Endothelial cell (in vitro differentiated cells): Measurements from ENCODE around the gene CHMP4B. TPM values are rescaled to one million over a fixed set of nuclear protein-coding genes. Genes with fewer than 3 reads are reported as not detected.

Experiments used
- DNase-seq: peaks from one replicate; pipeline ENCODE4 v3.0.0; 2021; ENCODE audit warnings: low spot score
- H3K27ac Mint-ChIP-seq: one replicate; pipeline ENCODE4 v1.8.0; 2021; ENCODE audit warnings: mixed read lengths, inconsistent platforms; ENCODE audit not compliant: unreplicated experiment
- H3K27me3 Mint-ChIP-seq: one replicate; pipeline ENCODE4 v1.8.0; 2021; ENCODE audit warnings: mild to moderate bottlenecking, moderate library complexity, mixed read lengths, inconsistent platforms; ENCODE audit not compliant: unreplicated experiment
- H3K36me3 Mint-ChIP-seq: one replicate; pipeline ENCODE4 v1.8.0; 2021; ENCODE audit warnings: mild to moderate bottlenecking, low read depth, mixed read lengths, inconsistent platforms; ENCODE audit not compliant: unreplicated experiment
- H3K4me1 Mint-ChIP-seq: one replicate; pipeline ENCODE4 v1.8.0; 2021; ENCODE audit warnings: mild to moderate bottlenecking, mixed read lengths, inconsistent platforms; ENCODE audit not compliant: unreplicated experiment
- H3K4me3 Mint-ChIP-seq: one replicate; pipeline ENCODE4 v1.8.0; 2021; ENCODE audit warnings: mild to moderate bottlenecking, mixed read lengths, inconsistent platforms; ENCODE audit not compliant: unreplicated experiment
- H3K9me3 Mint-ChIP-seq: one replicate; pipeline ENCODE4 v1.8.0; 2021; ENCODE audit warnings: mixed read lengths, inconsistent platforms; ENCODE audit not compliant: unreplicated experiment
- total RNA-seq: library from RNA; stranded (reverse); fragmentation: NEBNext Ultra II Directional; extraction: Animal tissue kit (Norgen Biotek cat#: 25700); gene quantifications from one replicate; pipeline ENCODE4 v1.2.1, GENCODE V29; 2021; ENCODE audit not compliant: unreplicated experiment
- TF ChIP-seq, protein P1 (sequence below): fragments of 200-600 bp; sonication (generic); IDR thresholded peaks from one replicate; pipeline ENCODE4 v1.5.0; 2021; ENCODE audit warnings: antibody characterized with exemption; ENCODE audit not compliant: unreplicated experiment

The CHMP4B gene
- total RNA-seq, 1 donor from 2014 or later: 117 TPM

DNA sequence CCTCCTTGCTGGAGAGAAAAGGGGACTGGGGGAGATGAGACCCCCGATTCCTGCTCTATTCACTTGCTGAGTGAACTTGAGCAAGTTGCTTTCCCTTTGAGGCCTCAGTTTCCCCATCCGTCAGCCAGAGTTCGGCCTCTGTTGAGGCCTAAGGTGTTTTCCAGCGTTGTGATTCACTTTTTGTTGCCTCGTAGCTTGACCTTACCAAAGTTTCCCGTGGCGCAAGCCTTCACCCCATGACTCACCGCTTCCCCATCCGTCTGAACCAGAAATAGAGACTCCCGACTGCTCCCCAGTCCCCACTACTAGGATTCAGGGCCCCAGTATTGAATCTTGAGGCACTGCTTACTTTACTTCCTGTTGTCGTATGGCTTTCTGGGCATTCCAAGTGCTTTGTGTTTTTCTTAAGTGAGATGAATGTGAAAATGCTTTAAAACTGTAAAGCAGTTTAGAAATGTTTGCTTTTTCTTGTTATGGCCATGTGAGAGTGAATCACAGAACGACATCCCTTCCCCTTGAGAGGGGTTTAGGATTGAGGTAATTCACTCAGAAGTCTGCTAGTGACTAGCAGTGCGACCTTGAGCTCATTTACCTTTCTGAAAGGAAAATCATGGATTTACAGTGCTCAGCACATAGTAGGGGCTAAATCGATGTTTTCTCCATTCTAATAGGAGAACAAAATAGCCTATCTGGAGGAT lies 1.2 kb downstream of the CHMP4B start:
- TF ChIP-seq, protein P1, sequence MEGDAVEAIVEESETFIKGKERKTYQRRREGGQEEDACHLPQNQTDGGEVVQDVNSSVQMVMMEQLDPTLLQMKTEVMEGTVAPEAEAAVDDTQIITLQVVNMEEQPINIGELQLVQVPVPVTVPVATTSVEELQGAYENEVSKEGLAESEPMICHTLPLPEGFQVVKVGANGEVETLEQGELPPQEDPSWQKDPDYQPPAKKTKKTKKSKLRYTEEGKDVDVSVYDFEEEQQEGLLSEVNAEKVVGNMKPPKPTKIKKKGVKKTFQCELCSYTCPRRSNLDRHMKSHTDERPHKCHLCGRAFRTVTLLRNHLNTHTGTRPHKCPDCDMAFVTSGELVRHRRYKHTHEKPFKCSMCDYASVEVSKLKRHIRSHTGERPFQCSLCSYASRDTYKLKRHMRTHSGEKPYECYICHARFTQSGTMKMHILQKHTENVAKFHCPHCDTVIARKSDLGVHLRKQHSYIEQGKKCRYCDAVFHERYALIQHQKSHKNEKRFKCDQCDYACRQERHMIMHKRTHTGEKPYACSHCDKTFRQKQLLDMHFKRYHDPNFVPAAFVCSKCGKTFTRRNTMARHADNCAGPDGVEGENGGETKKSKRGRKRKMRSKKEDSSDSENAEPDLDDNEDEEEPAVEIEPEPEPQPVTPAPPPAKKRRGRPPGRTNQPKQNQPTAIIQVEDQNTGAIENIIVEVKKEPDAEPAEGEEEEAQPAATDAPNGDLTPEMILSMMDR: no peak
- Mint-ChIP-seq H3K36me3 (peaks cover 9% of the 10 kb centered on the region), H3K4me1 (peaks cover 32% of the 10 kb centered on the region), H3K4me3 (peak overlapping the region; percentile 99), H3K27me3 (peaks cover 15% of the 10 kb centered on the region), H3K9me3 (no peaks in the 10 kb centered on the region), H3K27ac (peak overlapping the region; percentile 94)
- DNase-seq: no peak

GRCh38 chr20:33812908-33813462 lies 1.8 kb downstream of the CHMP4B start:
- Mint-ChIP-seq H3K4me3 (peak overlapping the region; percentile 99), H3K27ac (peak overlapping the region; percentile 94), H3K36me3 (peaks cover 9% of the 10 kb centered on the region), H3K9me3 (no peaks in the 10 kb centered on the region), H3K4me1 (peaks cover 36% of the 10 kb centered on the region), H3K27me3 (peaks cover 15% of the 10 kb centered on the region)
- DNase-seq: no peak
- TF ChIP-seq, protein P1: no peak

DNA sequence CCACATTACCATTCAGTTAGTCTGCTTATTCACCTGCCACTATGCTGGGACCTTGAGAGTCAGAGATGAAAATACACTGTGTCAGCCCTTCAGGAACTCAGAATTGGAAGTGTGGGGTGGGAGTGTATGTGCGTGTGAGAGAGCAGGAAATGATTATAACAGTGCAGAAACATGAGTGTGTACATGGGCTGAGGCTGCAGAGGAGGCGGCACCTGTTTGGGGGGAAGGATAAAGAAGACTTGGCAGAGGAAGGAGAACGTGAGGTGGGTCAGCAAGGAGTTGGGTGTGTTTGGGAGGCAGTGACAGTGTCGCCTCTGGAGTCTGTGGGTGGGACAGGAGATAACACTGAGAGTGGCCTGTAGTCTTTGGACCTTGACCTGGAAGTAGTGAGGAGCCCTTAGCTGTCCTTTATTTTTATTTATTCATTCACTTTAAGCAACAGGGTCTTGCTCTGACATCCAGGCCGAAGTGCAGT lies 3.1 kb downstream of the CHMP4B start:
- H3K9me3 Mint-ChIP-seq: no peaks in the 10 kb centered on the region
- H3K4me1 Mint-ChIP-seq: peaks cover 36% of the 10 kb centered on the region
- H3K36me3 Mint-ChIP-seq: peaks cover 9% of the 10 kb centered on the region
- TF ChIP-seq, protein P1: no peak
- DNase-seq: no peak
- peak overlapping the region; percentile 6 for H3K4me3 Mint-ChIP-seq
- peaks cover 15% of the 10 kb centered on the region for H3K27me3 Mint-ChIP-seq
- no peak overlapping the region for H3K27ac Mint-ChIP-seq

DNA sequence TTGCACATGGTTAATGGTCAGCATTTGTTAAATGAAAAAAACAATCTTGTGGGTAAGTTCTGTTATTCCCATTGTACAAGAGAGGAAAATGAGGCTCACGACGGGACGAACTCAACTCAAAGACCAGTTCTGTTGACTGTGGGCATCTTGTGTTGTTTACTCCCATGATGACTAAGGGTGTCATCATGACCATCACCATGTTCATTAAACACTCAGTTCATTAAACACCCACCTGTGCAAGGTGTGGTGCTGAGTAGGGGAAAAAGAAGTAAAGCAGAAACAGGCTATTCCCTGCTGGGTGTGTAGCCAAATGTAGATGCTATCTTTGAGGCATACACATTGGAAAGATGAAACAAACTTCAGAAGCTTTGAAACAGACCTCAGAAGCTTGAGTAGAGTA lies 4.5 kb downstream of the CHMP4B start:
- peaks cover 40% of the 10 kb centered on the region for H3K4me1 Mint-ChIP-seq
- H3K9me3 Mint-ChIP-seq: no peaks in the 10 kb centered on the region
- peaks cover 9% of the 10 kb centered on the region for H3K36me3 Mint-ChIP-seq
- H3K27ac Mint-ChIP-seq: no peak overlapping the region
- no peak for DNase-seq
- no peak overlapping the region for H3K4me3 Mint-ChIP-seq
- TF ChIP-seq, protein P1: no peak
- H3K27me3 Mint-ChIP-seq: peaks cover 15% of the 10 kb centered on the region

GRCh38 chr20:33816191-33816590 lies 5.0 kb downstream of the CHMP4B start:
- peaks cover 40% of the 10 kb centered on the region for H3K4me1 Mint-ChIP-seq
- no peak overlapping the region for H3K4me3 Mint-ChIP-seq
- peaks cover 14% of the 10 kb centered on the region for H3K27me3 Mint-ChIP-seq
- TF ChIP-seq, protein P1: no peak
- peaks cover 9% of the 10 kb centered on the region for H3K36me3 Mint-ChIP-seq
- H3K9me3 Mint-ChIP-seq: no peaks in the 10 kb centered on the region
- DNase-seq: no peak
- H3K27ac Mint-ChIP-seq: no peak overlapping the region
